ENCODE data around the gene DLGAP1.

The DLGAP1 gene

DNA sequence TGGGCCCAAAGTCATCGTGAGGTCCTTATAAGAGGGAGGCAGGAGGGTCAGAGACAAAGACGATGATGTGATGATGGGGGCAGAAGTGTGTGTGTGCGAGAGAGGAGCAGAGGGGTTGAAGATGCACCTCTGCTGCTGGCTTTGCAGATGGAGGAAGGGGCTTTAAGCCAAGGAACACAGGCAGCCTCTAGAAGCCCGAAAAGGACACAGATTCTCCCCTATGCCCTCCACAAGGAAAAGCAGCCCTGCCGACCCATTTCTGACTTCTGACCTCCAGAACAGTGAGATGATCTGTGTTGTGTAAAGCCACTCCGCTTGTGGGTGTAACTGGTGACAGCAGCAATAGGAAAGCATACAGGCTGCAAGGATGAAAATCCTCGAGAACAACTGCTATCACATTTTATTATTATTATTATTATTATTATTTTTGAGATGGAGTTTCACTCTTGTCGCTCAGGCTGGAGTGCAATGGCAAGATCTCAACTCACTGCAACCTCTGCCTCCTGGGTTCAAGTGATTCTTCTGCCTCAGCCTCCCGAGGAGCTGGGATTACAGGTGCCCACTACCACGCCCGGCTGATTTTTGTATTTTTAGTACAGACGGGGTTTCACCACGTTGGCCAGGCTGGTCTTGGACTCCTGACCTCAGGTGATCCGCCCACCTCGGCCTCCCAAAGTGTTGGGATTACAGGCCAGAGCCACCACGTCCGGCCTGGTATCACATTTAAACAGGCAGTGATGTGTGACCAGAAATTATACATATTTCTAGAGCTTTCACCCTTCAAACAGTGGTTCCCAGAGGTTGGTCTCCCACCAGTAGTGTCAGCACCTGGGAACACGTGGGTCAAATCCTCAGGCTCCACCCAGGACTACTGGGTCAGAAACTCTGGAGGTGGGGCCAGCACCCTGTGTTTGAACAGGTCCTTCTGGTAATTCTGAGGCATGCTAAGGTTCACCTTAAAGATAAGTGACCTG lies 834.7 kb downstream of the DLGAP1 start:
- TF ChIP-seq SPI1 (IDR thresholded peaks at IDR 0.05; ENCODE audit: borderline replicate concordance, low read depth) (no peak), CTCF (IDR thresholded peaks at IDR 0.05; ENCODE audit: insufficient read depth, low read length) (no peak), GABPA (IDR thresholded peaks at IDR 0.05; ENCODE audit: low read depth) (no peak), POLR2AphosphoS5 (IDR thresholded peaks at IDR 0.05; ENCODE audit: low read depth) (no peak), REST (IDR thresholded peaks at IDR 0.05; ENCODE audit: insufficient replicate concordance, low read depth) (no peak)
- no peak overlapping the region for H3K27ac ChIP-seq (replicated peaks)
- H3K27me3 ChIP-seq (ENCODE audit: insufficient read depth, poor library complexity, severe bottlenecking), result no peaks in the 10 kb centered on the region
- no peak for DNase-seq (ENCODE audit: low read depth in 1 of 2, low spot score in 1 of 2)
- no peak overlapping the region for H3K4me3 ChIP-seq (replicated peaks; ENCODE audit: insufficient read depth, low read length)

DNA sequence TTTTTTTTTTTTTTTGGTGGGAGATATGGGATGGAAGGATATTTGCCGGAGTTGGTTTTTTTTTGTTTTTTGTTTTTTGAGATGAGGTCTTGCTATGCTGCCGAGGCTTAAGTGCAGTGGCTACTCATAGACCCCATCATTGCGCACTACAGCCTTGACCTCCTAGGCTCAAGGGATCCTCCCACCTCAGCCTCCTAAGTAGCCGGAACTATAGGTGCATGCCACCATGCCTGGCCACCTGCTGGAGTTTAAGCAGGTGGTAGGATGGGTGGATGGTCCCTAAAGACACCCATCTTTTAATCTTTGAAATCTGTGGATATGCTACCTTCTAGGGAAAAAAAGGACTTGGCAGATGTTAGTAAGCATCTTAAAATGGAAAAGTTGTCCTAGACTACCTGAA lies 835.4 kb downstream of the DLGAP1 start:
- TF ChIP-seq GABPA (IDR thresholded peaks at IDR 0.05; ENCODE audit: low read depth), result no peak
- no peak for TF ChIP-seq REST (IDR thresholded peaks at IDR 0.05; ENCODE audit: insufficient replicate concordance, low read depth)
- TF ChIP-seq SPI1 (IDR thresholded peaks at IDR 0.05; ENCODE audit: borderline replicate concordance, low read depth), result no peak
- no peak for TF ChIP-seq POLR2AphosphoS5 (IDR thresholded peaks at IDR 0.05; ENCODE audit: low read depth)
- no peak for TF ChIP-seq CTCF (IDR thresholded peaks at IDR 0.05; ENCODE audit: insufficient read depth, low read length)
- Histone ChIP-seq H3K27me3 (ENCODE audit: insufficient read depth, poor library complexity, severe bottlenecking) (no peaks in the 10 kb centered on the region), H3K4me3 (replicated peaks; ENCODE audit: insufficient read depth, low read length) (no peak overlapping the region), H3K27ac (replicated peaks) (no peak overlapping the region)
- no peak for DNase-seq (ENCODE audit: low read depth in 1 of 2, low spot score in 1 of 2)

GRCh38 chr18:3619222-3619621 lies 835.9 kb downstream of the DLGAP1 start:
- Histone ChIP-seq H3K27ac (replicated peaks) (no peak overlapping the region), H3K27me3 (ENCODE audit: insufficient read depth, poor library complexity, severe bottlenecking) (no peaks in the 10 kb centered on the region), H3K4me3 (replicated peaks; ENCODE audit: insufficient read depth, low read length) (no peak overlapping the region)
- no peak for TF ChIP-seq POLR2AphosphoS5 (IDR thresholded peaks at IDR 0.05; ENCODE audit: low read depth)
- no peak for TF ChIP-seq GABPA (IDR thresholded peaks at IDR 0.05; ENCODE audit: low read depth)
- no peak for TF ChIP-seq CTCF (IDR thresholded peaks at IDR 0.05; ENCODE audit: insufficient read depth, low read length)
- no peak for TF ChIP-seq SPI1 (IDR thresholded peaks at IDR 0.05; ENCODE audit: borderline replicate concordance, low read depth)
- no peak for TF ChIP-seq REST (IDR thresholded peaks at IDR 0.05; ENCODE audit: insufficient replicate concordance, low read depth)
- DNase-seq (ENCODE audit: low read depth in 1 of 2, low spot score in 1 of 2), result no peak

Data from HL-60 (cell line).